Measurements from ENCODE around the gene GAK. TPM values are rescaled to one million over a fixed set of nuclear protein-coding genes. Genes with fewer than 3 reads are reported as not detected.

GAK gene
- total and polyA plus RNA-seq, 2 of the 4 experiments (the other 2 are of a cell fraction), result 45.1 to 133 TPM

GRCh38 chr4:915595-915994 lies 16.5 kb downstream of the GAK start:
- Histone ChIP-seq H3K4me3 (ENCODE audit: insufficient read depth, low read depth, low read length) (no peak overlapping the region), H2BK5ac (ENCODE audit: low read depth, low read length, poor library complexity, severe bottlenecking) (no peak overlapping the region), H3K36me3 (ENCODE audit: control insufficient read depth, insufficient read depth, low read length) (peaks cover 19% of the 10 kb centered on the region), H3K4me2 (ENCODE audit: low read depth, low read length) (peak overlapping the region; percentile 59), H4K91ac (ENCODE audit: insufficient read depth, low read depth, low read length) (no peak overlapping the region), H2BK15ac (ENCODE audit: low read depth, low read length) (no peak overlapping the region), H2BK120ac (ENCODE audit: low read depth, low read length) (no peak overlapping the region), H2AK5ac (ENCODE audit: low read depth, low read length) (no peak overlapping the region), H3K27ac (ENCODE audit: insufficient read depth, low read length) (no peak overlapping the region), H2AK9ac (replicated peaks; ENCODE audit: low read depth, low read length, poor library complexity) (no peak overlapping the region), H4K5ac (ENCODE audit: low read depth, low read length) (no peak overlapping the region), H3K23ac (ENCODE audit: low read depth, low read length) (no peak overlapping the region), H4K20me1 (ENCODE audit: insufficient read depth, low read length) (peaks cover 80% of the 10 kb centered on the region), H3K18ac (ENCODE audit: low read depth, low read length) (no peak overlapping the region), H3K56ac (ENCODE audit: extremely low read depth, insufficient read depth, low read length) (no peak overlapping the region), H3K9me3 (ENCODE audit: control insufficient read depth, insufficient read depth, low read length) (no peaks in the 10 kb centered on the region), H3K4me1 (ENCODE audit: control insufficient read depth, insufficient read depth, low read length) (no peaks in the 10 kb centered on the region), H3K79me1 (ENCODE audit: low read depth in 1 of 2, low read length in 2 of 2) (peaks cover 12 to 67% of the 10 kb centered on the region in 2 experiments), H3K14ac (replicated peaks; ENCODE audit: low read depth, low read length) (no peak overlapping the region), H2AFZ (replicated peaks; ENCODE audit: low read length, poor library complexity) (no peak overlapping the region), H3K27me3 (ENCODE audit: control insufficient read depth, insufficient read depth, low read length) (no peaks in the 10 kb centered on the region), H3K9ac (ENCODE audit: low read depth, low read length) (no peak overlapping the region), H3K4ac (ENCODE audit: low read depth, low read length) (no peak overlapping the region), H2BK20ac (ENCODE audit: low read depth, low read length) (no peak overlapping the region), H3K9me1 (ENCODE audit: insufficient read depth, low read length) (peaks cover 8% of the 10 kb centered on the region; the same call in 1 of the 2 replicates), H4K8ac (ENCODE audit: low read depth in 2 of 2, low read length in 2 of 2) (no peak overlapping the region)
- DNase-seq, result peak; percentile 31
- POLR2A ChIA-PET (ENCODE audit: unreplicated experiment), result no interaction called here
- in situ Hi-C loops (cut with MboI; ENCODE audit: low sequenced_read_pairs), result no loop called here
- CTCF ChIA-PET, result no interaction called here
- dilution Hi-C loops (cut with HindIII; ENCODE audit: low sequenced_read_pairs, unreplicated experiment), result no loop called here
- no TSS peak for BruUV-seq (replicated peaks)
- no CpG with 5 or more reads among the region's 8 CpGs for WGBS, 2 experiments (ENCODE audit: extremely low coverage in 2 of 2, insufficient read length in 1 of 2)
- intact Hi-C loops (cut with micrococcal nuclease), result no loop called here
- TF ChIP-seq POLR2A (IDR thresholded peaks at IDR 0.05; ENCODE audit: low read depth, low read length) (no peak), SMC3 (IDR thresholded peaks at IDR 0.05; ENCODE audit: low read depth, low read length) (no peak), MAZ (IDR thresholded peaks at IDR 0.05; ENCODE audit: borderline replicate concordance, low read depth, low read length) (no peak), RFX5 (IDR thresholded peaks at IDR 0.05; ENCODE audit: low read depth, low read length) (no peak)
- ATAC-seq (ENCODE audit: low read depth), result peak; percentile 78

All from IMR-90 (cell line).